ENCODE data around the gene SYTL3.

- no peak for TF ChIP-seq POLR2A (IDR thresholded peaks at IDR 0.05)
- no peak for TF ChIP-seq CTCF (IDR thresholded peaks at IDR 0.05)
- no peak for TF ChIP-seq POLR2AphosphoS5 (IDR thresholded peaks at IDR 0.05)
These were observed 23.3 kb upstream of the SYTL3 start for GRCh38 chr6:158626360-158627167.

Data from upper lobe of left lung (tissue), 4 donors.